ENCODE measurements around the gene AP3B1.

The AP3B1 gene

DNA sequence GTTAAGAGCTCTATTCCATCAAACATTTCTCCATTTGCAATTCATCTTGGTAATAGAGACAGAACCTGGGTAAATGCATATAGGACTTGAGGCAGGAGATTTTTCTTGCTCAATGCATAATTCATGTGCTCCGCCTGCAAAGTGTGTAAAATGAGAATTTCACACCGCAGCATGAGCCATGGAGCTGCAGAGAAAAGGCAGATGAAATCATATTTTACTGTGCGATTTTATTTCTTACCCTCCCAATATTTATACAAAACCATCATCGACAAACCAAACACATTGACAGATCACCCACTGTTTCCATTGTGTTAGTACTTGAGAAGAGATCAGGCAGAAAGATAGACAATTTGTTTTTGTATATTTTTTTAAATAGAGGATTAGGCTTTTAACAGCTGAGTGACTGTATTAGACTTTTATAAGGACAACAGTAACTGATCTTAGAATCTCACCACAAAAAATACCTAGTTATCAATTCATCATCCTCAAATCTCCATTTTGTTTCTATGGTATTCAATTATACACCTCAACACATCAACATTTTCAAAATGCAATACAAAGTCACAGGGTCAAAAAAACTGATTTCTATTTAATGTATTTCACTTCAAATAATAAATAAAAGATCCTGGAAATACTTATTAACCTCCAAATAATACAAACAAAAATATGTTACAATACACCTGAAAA, 191.1 kb downstream of the AP3B1 start:
- no peak overlapping the region for H3K27ac ChIP-seq
- no peak for TF ChIP-seq ZFX (IDR thresholded peaks at IDR 0.05; ENCODE audit: borderline replicate concordance)
- TF ChIP-seq CTCF (IDR thresholded peaks at IDR 0.05), result no peak

DNA sequence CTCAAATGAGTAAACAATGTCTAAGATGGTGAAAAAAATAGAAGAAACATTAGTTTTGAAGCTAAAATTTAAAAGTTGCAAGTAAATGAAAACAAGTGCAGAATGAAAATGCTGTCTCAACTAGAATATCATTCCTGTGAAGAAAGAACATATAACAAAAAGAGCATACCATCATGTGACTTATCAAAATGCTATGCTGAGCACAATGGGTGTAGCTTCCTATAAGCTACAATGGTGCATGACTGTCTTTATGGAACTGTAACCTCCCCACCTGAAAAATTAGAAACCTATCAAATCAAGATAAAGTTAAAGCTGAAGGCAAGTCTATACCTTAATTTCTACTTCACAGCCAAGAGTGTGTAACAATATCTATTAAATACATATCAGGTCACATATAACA, 192.0 kb downstream of the AP3B1 start:
- no peak for TF ChIP-seq ZFX (IDR thresholded peaks at IDR 0.05; ENCODE audit: borderline replicate concordance)
- TF ChIP-seq CTCF (IDR thresholded peaks at IDR 0.05), result no peak
- H3K27ac ChIP-seq, result no peak overlapping the region

GRCh38 chr5:78095125-78095524, 199.4 kb downstream of the AP3B1 start:
- no peak overlapping the region for H3K27ac ChIP-seq
- TF ChIP-seq ZFX (IDR thresholded peaks at IDR 0.05; ENCODE audit: borderline replicate concordance), result no peak
- TF ChIP-seq CTCF (IDR thresholded peaks at IDR 0.05), result no peak

- TF ChIP-seq ZFX (IDR thresholded peaks at IDR 0.05; ENCODE audit: borderline replicate concordance) (no peak), CTCF (IDR thresholded peaks at IDR 0.05) (no peak)
- no peak overlapping the region for H3K27ac ChIP-seq
Measured at GRCh38 chr5:78090002-78090401, 204.5 kb downstream of the AP3B1 start.

DNA sequence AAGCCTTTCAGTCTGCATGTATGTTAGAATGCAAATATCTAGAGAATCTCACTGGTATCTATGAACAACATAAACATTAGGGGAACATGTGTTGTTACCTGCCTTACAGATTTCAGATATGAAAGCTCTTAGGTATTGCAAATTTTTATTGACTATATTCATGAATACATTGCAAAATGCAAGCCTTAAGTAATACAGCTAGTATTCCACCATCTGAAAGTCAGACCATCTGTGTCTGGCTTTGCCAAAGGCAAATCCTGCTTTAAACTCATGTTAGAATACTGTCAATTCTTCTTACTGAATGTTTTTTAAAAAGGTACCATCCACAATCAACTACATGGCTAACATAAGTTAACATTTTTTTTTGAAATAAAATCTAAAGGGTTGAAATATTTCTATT, 215.6 kb downstream of the AP3B1 start:
- no peak for TF ChIP-seq CTCF (IDR thresholded peaks at IDR 0.05)
- TF ChIP-seq ZFX (IDR thresholded peaks at IDR 0.05; ENCODE audit: borderline replicate concordance), result no peak
- no peak overlapping the region for H3K27ac ChIP-seq

DNA sequence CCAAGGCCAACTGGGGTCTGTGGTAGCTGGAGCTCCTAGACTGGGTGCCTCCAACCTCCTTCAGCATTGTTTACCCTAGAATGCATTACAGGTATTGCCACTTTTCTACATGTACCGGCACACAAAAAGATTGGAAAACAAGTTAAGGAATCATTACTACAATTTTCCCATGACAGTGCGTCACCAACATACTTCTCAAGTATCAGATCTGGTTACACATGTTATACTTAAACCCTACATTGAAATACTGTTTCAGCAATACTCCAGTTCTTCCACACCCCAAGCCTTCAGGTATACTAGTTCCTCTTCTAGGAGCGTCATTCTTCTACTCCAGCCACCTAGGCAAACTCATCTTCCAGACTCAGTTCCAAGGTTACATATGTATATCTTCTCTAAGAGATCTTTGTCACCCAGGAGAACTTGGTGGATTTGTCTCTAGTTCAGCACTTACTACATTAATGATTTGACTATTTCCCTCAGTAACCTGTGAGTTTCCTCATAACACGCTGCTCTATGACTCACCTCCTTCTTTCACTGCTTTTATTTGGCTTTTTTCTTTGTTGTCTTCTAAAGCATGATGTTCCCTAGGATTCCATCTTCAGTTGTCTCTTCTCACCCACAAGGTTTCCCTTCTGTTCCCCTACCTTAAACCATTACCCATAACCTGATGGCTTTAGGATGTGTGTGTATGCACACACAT, 217.0 kb downstream of the AP3B1 start:
- no peak overlapping the region for H3K27ac ChIP-seq
- TF ChIP-seq ZFX (IDR thresholded peaks at IDR 0.05; ENCODE audit: borderline replicate concordance), result no peak
- TF ChIP-seq CTCF (IDR thresholded peaks at IDR 0.05), result no peak

DNA sequence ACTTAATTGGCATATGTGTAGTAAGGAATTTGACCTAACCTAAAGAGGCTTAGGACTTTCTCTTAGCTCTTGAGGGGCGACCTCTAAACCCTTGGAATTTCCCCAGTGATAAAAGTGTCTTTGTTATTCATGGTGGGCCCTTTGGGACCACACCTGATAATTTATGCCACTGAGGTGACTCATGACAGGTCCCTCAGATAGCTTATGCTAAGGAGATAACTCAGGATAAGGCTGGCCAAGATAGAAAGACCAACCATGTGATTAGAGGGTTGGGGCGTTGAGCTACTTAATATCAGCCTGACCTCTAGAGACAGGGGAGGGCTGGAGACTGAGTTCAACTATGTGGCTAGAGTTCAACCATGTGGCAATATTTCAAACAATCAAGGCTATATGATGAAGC, 218.1 kb downstream of the AP3B1 start:
- TF ChIP-seq ZFX (IDR thresholded peaks at IDR 0.05; ENCODE audit: borderline replicate concordance) (no peak), CTCF (IDR thresholded peaks at IDR 0.05) (no peak)
- H3K27ac ChIP-seq, result no peak overlapping the region

All from 22Rv1 (cell line).